Measurements from ENCODE around the gene ADAM23. TPM values are rescaled to one million over a fixed set of nuclear protein-coding genes. Genes with fewer than 3 reads are reported as not detected.

Gene ADAM23
- total and polyA plus RNA-seq, 4 donors = 0.12 to 0.51 (median 0.17) TPM; not detected in 1

GRCh38 chr2:206462240-206462854, 19.0 kb downstream of the ADAM23 start:
- Histone ChIP-seq H3K27me3 (ENCODE audit: control insufficient read depth in 4 of 4, insufficient read depth in 4 of 4, low read length in 3 of 4) (peaks cover 0 to 9% (median 0%) of the 10 kb centered on the region in 4 donors), H3K4me1 (ENCODE audit: control insufficient read depth in 4 of 4, insufficient read depth in 4 of 4, low read length in 3 of 4) (no peaks in the 10 kb centered on the region), H3K9ac (ENCODE audit: low read depth in 1 of 2, low read length in 2 of 2) (no peak overlapping the region), H3K27ac (ENCODE audit: low read depth in 1 of 2, low read length in 2 of 2) (no peak overlapping the region), H3K4me3 (ENCODE audit: low read depth in 1 of 3, low read length in 3 of 3) (no peak overlapping the region), H3K36me3 (ENCODE audit: control insufficient read depth in 4 of 4, insufficient read depth in 3 of 4, low read depth in 1 of 4, low read length in 3 of 4) (no peaks in the 10 kb centered on the region), H3K9me3 (ENCODE audit: control insufficient read depth in 4 of 4, low read length in 3 of 4) (no peaks in the 10 kb centered on the region)
- TF ChIP-seq HNF4A (conservative IDR thresholded peaks at IDR 0.05) (no peak), FOXA2 (IDR thresholded peaks at IDR 0.05) (no peak), GABPA (IDR thresholded peaks at IDR 0.05 in 1 of 2, conservative IDR thresholded peaks at IDR 0.05 in 1 of 2) (no peak), YY1 (IDR thresholded peaks at IDR 0.05) (no peak), SP1 (IDR thresholded peaks at IDR 0.05) (no peak), EGR1 (IDR thresholded peaks at IDR 0.05; ENCODE audit: low read depth in 2 of 2) (no peak), REST (IDR thresholded peaks at IDR 0.05) (no peak), ZBTB33 (IDR thresholded peaks at IDR 0.05) (no peak), CTCF (IDR thresholded peaks at IDR 0.05; ENCODE audit: low read depth, low read length, missing input control) (no peak), HNF4G (IDR thresholded peaks at IDR 0.05) (no peak), RAD21 (IDR thresholded peaks at IDR 0.05) (no peak), TAF1 (conservative IDR thresholded peaks at IDR 0.05) (no peak), ATF3 (IDR thresholded peaks at IDR 0.05) (no peak), MAX (IDR thresholded peaks at IDR 0.05) (no peak), JUND (IDR thresholded peaks at IDR 0.05) (no peak)
- DNase-seq (ENCODE audit: low spot score) = no peak
- 33% methylated on average over 6 of the region's 6 CpGs for WGBS

GRCh38 chr2:206463685-206464084, 20.4 kb downstream of the ADAM23 start:
- Histone ChIP-seq H3K36me3 (ENCODE audit: control insufficient read depth in 4 of 4, insufficient read depth in 3 of 4, low read depth in 1 of 4, low read length in 3 of 4) (no peaks in the 10 kb centered on the region), H3K9ac (ENCODE audit: low read depth in 1 of 2, low read length in 2 of 2) (no peak overlapping the region), H3K27ac (ENCODE audit: low read depth in 1 of 2, low read length in 2 of 2) (no peak overlapping the region), H3K27me3 (ENCODE audit: control insufficient read depth in 4 of 4, insufficient read depth in 4 of 4, low read length in 3 of 4) (peaks cover 0 to 9% (median 0%) of the 10 kb centered on the region in 4 donors), H3K9me3 (ENCODE audit: control insufficient read depth in 4 of 4, low read length in 3 of 4) (no peaks in the 10 kb centered on the region), H3K4me1 (ENCODE audit: control insufficient read depth in 4 of 4, insufficient read depth in 4 of 4, low read length in 3 of 4) (no peaks in the 10 kb centered on the region), H3K4me3 (ENCODE audit: low read depth in 1 of 3, low read length in 3 of 3) (no peak overlapping the region)
- 82% methylated on average over 5 of the region's 5 CpGs for WGBS
- DNase-seq (ENCODE audit: low spot score) = no peak
- TF ChIP-seq RAD21 (IDR thresholded peaks at IDR 0.05) (no peak), ZBTB33 (IDR thresholded peaks at IDR 0.05) (no peak), HNF4G (IDR thresholded peaks at IDR 0.05) (no peak)

Data from liver (tissue), 9 donors.